Mammary epithelial cell (primary cell): ENCODE results near the gene CDKN2B.

Experiments used
- EZH2 ChIP-seq: IDR thresholded peaks from 2 replicates; pipeline ENCODE4 v1.6.1; 2012; ENCODE audit warnings: low read length, inconsistent platforms, borderline replicate concordance
- TF ChIP-seq, protein P1 (sequence below), 2 donors: IDR thresholded peaks in 1 of 2; conservative IDR thresholded peaks in 1 of 2; 2 replicates each; pipeline ENCODE4 v1.5.1; 2011 to 2012; ENCODE audit warnings: inconsistent platforms in 2 of 2, low read length in 2 of 2, mild to moderate bottlenecking in 2 of 2, control low read depth in 1 of 2, low read depth in 1 of 2; ENCODE audit not compliant: insufficient read depth in 1 of 2; ENCODE audit errors: extremely low read depth in 1 of 2

DNA sequence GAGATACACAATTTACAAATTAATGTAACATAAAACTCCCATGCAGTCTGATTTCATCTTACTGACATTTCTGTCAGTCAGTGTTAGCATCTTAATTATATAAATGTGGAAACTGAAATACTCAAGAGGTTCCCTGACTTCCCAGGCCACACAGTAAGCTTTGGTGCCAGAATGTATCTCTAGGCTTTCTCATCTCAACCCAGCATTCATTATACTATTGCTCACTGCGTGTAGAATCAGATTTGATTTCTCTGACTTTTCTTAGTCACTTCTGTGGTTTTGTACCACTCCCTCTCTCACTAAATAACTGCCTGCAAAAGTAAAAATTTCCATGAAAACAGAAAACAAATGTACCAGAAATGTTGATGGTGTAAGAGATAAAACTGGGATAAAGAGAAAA lies 31.7 kb upstream of the CDKN2B start:
- TF ChIP-seq, protein P1, sequence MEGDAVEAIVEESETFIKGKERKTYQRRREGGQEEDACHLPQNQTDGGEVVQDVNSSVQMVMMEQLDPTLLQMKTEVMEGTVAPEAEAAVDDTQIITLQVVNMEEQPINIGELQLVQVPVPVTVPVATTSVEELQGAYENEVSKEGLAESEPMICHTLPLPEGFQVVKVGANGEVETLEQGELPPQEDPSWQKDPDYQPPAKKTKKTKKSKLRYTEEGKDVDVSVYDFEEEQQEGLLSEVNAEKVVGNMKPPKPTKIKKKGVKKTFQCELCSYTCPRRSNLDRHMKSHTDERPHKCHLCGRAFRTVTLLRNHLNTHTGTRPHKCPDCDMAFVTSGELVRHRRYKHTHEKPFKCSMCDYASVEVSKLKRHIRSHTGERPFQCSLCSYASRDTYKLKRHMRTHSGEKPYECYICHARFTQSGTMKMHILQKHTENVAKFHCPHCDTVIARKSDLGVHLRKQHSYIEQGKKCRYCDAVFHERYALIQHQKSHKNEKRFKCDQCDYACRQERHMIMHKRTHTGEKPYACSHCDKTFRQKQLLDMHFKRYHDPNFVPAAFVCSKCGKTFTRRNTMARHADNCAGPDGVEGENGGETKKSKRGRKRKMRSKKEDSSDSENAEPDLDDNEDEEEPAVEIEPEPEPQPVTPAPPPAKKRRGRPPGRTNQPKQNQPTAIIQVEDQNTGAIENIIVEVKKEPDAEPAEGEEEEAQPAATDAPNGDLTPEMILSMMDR (conservative IDR thresholded peaks at IDR 0.05 in 1 of 2, IDR thresholded peaks at IDR 0.05 in 1 of 2; ENCODE audit: extremely low read depth in 1 of 2, insufficient read depth in 1 of 2, low read depth in 1 of 2, low read length in 2 of 2), result no peak
- TF ChIP-seq EZH2, result no peak
